ENCODE measurements around the gene PALM. TPM values are rescaled to one million over a fixed set of nuclear protein-coding genes. Genes with fewer than 3 reads are reported as not detected.

The PALM gene
- total RNA-seq, 2 donors from 2014 or later, result 32.9 to 40.8 TPM

- Mint-ChIP-seq H3K36me3 (ENCODE audit: low read depth) (peaks cover 27% of the 10 kb centered on the region), H3K27ac (peak within 1 kb of the TSS; percentile 96), H3K4me3 (peak within 1 kb of the TSS; percentile 88), H3K27me3 (ENCODE audit: insufficient read depth) (no peaks in the 10 kb centered on the region), H3K9me3 (no peaks in the 10 kb centered on the region), H3K4me1 (peaks cover 19% of the 10 kb centered on the region)
- H3K36me3 ChIP-seq (ENCODE audit: control insufficient read depth, insufficient read depth, low read length), result peaks cover 30% of the 10 kb centered on the region
- no peaks in the 10 kb centered on the region for H3K9me3 ChIP-seq (ENCODE audit: control insufficient read depth, low read length)
- DNase-seq, result peak; percentile 100
- H3K27me3 ChIP-seq (ENCODE audit: control insufficient read depth, insufficient read depth, low read length, poor library complexity, severe bottlenecking), result no peaks in the 10 kb centered on the region
- peaks cover 21% of the 10 kb centered on the region for H3K4me1 ChIP-seq (ENCODE audit: control insufficient read depth, insufficient read depth, low read length)
- H3K9ac ChIP-seq (ENCODE audit: extremely low read depth, low read length, poor library complexity, severe bottlenecking), result peak within 1 kb of the TSS; percentile 98
- TF ChIP-seq, protein P1, sequence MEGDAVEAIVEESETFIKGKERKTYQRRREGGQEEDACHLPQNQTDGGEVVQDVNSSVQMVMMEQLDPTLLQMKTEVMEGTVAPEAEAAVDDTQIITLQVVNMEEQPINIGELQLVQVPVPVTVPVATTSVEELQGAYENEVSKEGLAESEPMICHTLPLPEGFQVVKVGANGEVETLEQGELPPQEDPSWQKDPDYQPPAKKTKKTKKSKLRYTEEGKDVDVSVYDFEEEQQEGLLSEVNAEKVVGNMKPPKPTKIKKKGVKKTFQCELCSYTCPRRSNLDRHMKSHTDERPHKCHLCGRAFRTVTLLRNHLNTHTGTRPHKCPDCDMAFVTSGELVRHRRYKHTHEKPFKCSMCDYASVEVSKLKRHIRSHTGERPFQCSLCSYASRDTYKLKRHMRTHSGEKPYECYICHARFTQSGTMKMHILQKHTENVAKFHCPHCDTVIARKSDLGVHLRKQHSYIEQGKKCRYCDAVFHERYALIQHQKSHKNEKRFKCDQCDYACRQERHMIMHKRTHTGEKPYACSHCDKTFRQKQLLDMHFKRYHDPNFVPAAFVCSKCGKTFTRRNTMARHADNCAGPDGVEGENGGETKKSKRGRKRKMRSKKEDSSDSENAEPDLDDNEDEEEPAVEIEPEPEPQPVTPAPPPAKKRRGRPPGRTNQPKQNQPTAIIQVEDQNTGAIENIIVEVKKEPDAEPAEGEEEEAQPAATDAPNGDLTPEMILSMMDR (conservative IDR thresholded peaks at IDR 0.05), result peak; percentile 26
- H3K27ac ChIP-seq (ENCODE audit: low read depth, low read length), result peak within 1 kb of the TSS; percentile 98
- peak within 1 kb of the TSS; percentile 93 for H3K4me3 ChIP-seq (ENCODE audit: low read length)
- 3 to 5% methylated on average over 68 to 83 of the region's 83 CpGs for WGBS, 2 experiments (ENCODE audit: insufficient coverage in 1 of 2, insufficient read length in 1 of 2)
These were observed 88.2 kb downstream of the PALM start, which contains the start of gene PTBP1 for GRCh38 chr19:796692-797527. Gene PTBP1, plus strand, starts transcription at chr19:797452. Its CDS starts 46 bp downstream, at chr19:797498.

Other genes with a start within 250 kb of the PALM start
- gene SHC2, start 247.9 kb upstream of the PALM start, total RNA-seq, result 10 to 100 TPM; 56.5 to 93.0 TPM
- gene MADCAM1, start 212.4 kb upstream of the PALM start, total RNA-seq, result 1 to 10 TPM in 1 of 2 donors, under 1 TPM in 1; 0.46 to 1.5 TPM
- 10 to 100 TPM; 11.7 to 13.0 TPM for gene TPGS1, start 201.4 kb upstream of the PALM start, total RNA-seq
- 100 to 1,000 TPM; 128 to 138 TPM for gene CDC34, start 177.2 kb upstream of the PALM start, total RNA-seq
- gene GZMM, start 164.9 kb upstream of the PALM start, total RNA-seq, result under 1 TPM in 1 of 2 donors, not detected in 1; 0.51 TPM
- gene BSG, start 136.3 kb upstream of the PALM start, total RNA-seq, result 100 to 1,000 TPM; 808 to 833 TPM
- gene HCN2, start 119.1 kb upstream of the PALM start, total RNA-seq, result under 1 TPM; 0.15 to 0.75 TPM
- gene POLRMT, start 75.4 kb upstream of the PALM start, total RNA-seq, result 10 to 100 TPM; 76.6 to 86.4 TPM
- gene FGF22, start 69.1 kb upstream of the PALM start, total RNA-seq, result under 1 TPM; 0.81 to 0.82 TPM
- gene RNF126, start 45.7 kb upstream of the PALM start, total RNA-seq, result 10 to 100 TPM; 49.1 to 66.4 TPM
- 10 to 100 TPM in 1 of 2 donors, 1 to 10 TPM in 1; 9.8 to 14.1 TPM for gene FSTL3, start 32.5 kb upstream of the PALM start, total RNA-seq
- gene PRSS57, start 13.5 kb upstream of the PALM start, total RNA-seq, result not detected
- gene MISP, start 42.2 kb downstream of the PALM start, total RNA-seq, result under 1 TPM in 1 of 2 donors, not detected in 1; 0.11 TPM
- 100 to 1,000 TPM; 647 to 694 TPM for gene PTBP1, start 88.5 kb downstream of the PALM start, total RNA-seq
- gene PLPPR3, start 113.0 kb downstream of the PALM start, total RNA-seq, result 100 to 1,000 TPM; 110 to 111 TPM
- gene AZU1, start 118.9 kb downstream of the PALM start, total RNA-seq, result 1 to 10 TPM; 2.5 to 3.7 TPM
- not detected for gene PRTN3, start 132.1 kb downstream of the PALM start, total RNA-seq
- not detected for gene ELANE, start 143.4 kb downstream of the PALM start, total RNA-seq
- gene CFD, start 150.7 kb downstream of the PALM start, total RNA-seq, result 1 to 10 TPM in 1 of 2 donors, under 1 TPM in 1; 0.38 to 1.1 TPM
- gene MED16, start 184.3 kb downstream of the PALM start, total RNA-seq, result 10 to 100 TPM; 75.8 to 92.4 TPM
- gene RNU6-9, start 184.5 kb downstream of the PALM start, total RNA-seq, result not detected
- 10 to 100 TPM; 61.1 to 64.7 TPM for gene R3HDM4, start 204.3 kb downstream of the PALM start, total RNA-seq
- gene KISS1R, start 208.4 kb downstream of the PALM start, total RNA-seq, result under 1 TPM in 1 of 2 donors, not detected in 1; 0.73 TPM
- 100 to 1,000 TPM; 121 to 124 TPM for gene ARID3A, start 217.1 kb downstream of the PALM start, total RNA-seq

Data from endodermal cell (in vitro differentiated cells).